ENCODE measurements around the gene TMEM272. TPM values are rescaled to one million over a fixed set of nuclear protein-coding genes. Genes with fewer than 3 reads are reported as not detected.

TMEM272 gene
- total RNA-seq, 1 experiment from 2014 or later: 0.17 TPM

DNA sequence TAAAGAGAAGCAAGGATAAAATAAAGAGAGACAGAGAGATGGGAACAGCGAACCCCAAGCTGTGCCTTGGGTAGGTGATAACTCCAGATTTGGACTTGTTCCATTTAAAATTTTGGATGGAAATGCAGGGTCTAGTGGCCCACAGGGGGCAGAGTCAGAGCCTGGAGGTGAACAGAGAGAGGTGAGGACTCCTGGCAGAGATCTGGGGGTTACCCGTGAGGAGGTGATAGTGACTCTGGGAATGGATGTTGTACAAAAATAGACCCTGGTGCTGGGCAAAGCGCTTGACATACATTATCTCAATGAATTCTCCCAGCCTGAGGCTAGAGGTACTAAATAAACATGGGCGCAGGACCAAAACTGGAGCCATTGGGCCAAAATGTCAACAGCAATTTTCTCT is 26.7 kb downstream of the TMEM272 start:
- RAD21 ChIA-PET (ENCODE audit: low non-redundant PET in 1 of 2, low total read pairs in 2 of 2, uncharacterized antibody in 2 of 2, unreplicated experiment in 2 of 2): no interaction called here
- Histone ChIP-seq H3K79me2 (ENCODE audit: insufficient read depth, low read length) (no peaks in the 10 kb centered on the region), H2AFZ (ENCODE audit: low read depth, low read length, poor library complexity, severe bottlenecking) (no peak overlapping the region), H3K9me3 (ENCODE audit: control insufficient read depth in 1 of 2, insufficient read depth in 1 of 2, low read depth in 1 of 2, low read length in 2 of 2) (no peaks in the 10 kb centered on the region), H3K4me1 (ENCODE audit: control insufficient read depth in 1 of 2, insufficient read depth in 2 of 2, low read length in 2 of 2) (peaks cover 0 to 23% of the 10 kb centered on the region in 2 experiments; a peak in 3 of 4 replicates), H3K4me2 (ENCODE audit: low read length) (no peak overlapping the region), H3K36me3 (ENCODE audit: control insufficient read depth in 1 of 2, insufficient read depth in 2 of 2, low read length in 2 of 2) (no peaks in the 10 kb centered on the region), H4K20me1 (ENCODE audit: insufficient read depth) (no peaks in the 10 kb centered on the region), H3K4me3 (replicated peaks in 1 of 2; ENCODE audit: low read depth in 1 of 2, low read length in 2 of 2) (no peak overlapping the region), H3K27me3 (ENCODE audit: insufficient read depth, low read length) (peaks cover 6% of the 10 kb centered on the region; the same call in 1 of the 2 replicates), H3K9me2 (ENCODE audit: insufficient read depth) (no peaks in the 10 kb centered on the region), H3K27ac (ENCODE audit: low read depth, low read length) (no peak overlapping the region), H3K9ac (ENCODE audit: low read length) (no peak overlapping the region)
- DNase-seq (ENCODE audit: low read depth, low spot score) (no peak), ATAC-seq (no peak)
- no TSS peak for BruUV-seq (replicated peaks)
- POLR2A ChIA-PET: no interaction called here
- CTCF ChIA-PET: no interaction called here
- TF ChIP-seq ZNF274 (IDR thresholded peaks at IDR 0.05; ENCODE audit: low read depth, low read length) (no peak), YY1 (IDR thresholded peaks at IDR 0.05; ENCODE audit: extremely low read depth, insufficient replicate concordance, low read depth, low read length) (no peak)
- intact Hi-C loops (cut with micrococcal nuclease): no loop called here

DNA sequence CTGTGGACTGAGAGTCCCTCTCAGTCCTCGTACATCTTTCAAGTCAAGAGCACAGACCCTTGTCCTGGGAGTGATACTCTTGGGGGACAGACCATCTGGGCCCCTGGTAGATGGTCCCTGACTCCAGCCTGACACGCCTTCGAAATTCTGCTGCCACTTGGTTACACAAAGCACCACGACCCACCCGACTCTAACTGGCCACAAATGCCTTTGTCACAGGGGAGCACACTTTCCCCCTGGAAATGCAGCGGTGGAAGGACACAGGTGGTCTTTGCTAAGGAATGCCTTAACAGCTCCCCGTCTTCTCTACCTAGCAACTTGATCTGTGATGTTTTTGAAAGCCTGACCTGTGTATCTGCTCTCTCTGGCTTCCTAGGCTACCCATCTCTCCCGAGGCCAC is 27.3 kb downstream of the TMEM272 start:
- Histone ChIP-seq H4K20me1 (ENCODE audit: insufficient read depth) (no peaks in the 10 kb centered on the region), H3K4me2 (ENCODE audit: low read length) (no peak overlapping the region), H3K9ac (ENCODE audit: low read length) (no peak overlapping the region), H3K79me2 (ENCODE audit: insufficient read depth, low read length) (no peaks in the 10 kb centered on the region), H3K4me1 (ENCODE audit: control insufficient read depth in 1 of 2, insufficient read depth in 2 of 2, low read length in 2 of 2) (peaks cover 0 to 23% of the 10 kb centered on the region in 2 experiments; a peak in 3 of 4 replicates), H2AFZ (ENCODE audit: low read depth, low read length, poor library complexity, severe bottlenecking) (no peak overlapping the region), H3K4me3 (replicated peaks in 1 of 2; ENCODE audit: low read depth in 1 of 2, low read length in 2 of 2) (no peak overlapping the region), H3K9me2 (ENCODE audit: insufficient read depth) (no peaks in the 10 kb centered on the region), H3K36me3 (ENCODE audit: control insufficient read depth in 1 of 2, insufficient read depth in 2 of 2, low read length in 2 of 2) (no peaks in the 10 kb centered on the region), H3K27me3 (ENCODE audit: insufficient read depth, low read length) (peaks cover 6% of the 10 kb centered on the region; the same call in 1 of the 2 replicates), H3K9me3 (ENCODE audit: control insufficient read depth in 1 of 2, insufficient read depth in 1 of 2, low read depth in 1 of 2, low read length in 2 of 2) (no peaks in the 10 kb centered on the region), H3K27ac (ENCODE audit: low read depth, low read length) (no peak overlapping the region)
- TF ChIP-seq EZH2 (IDR thresholded peaks at IDR 0.05) (no peak), SIN3A (IDR thresholded peaks at IDR 0.05; ENCODE audit: low read depth) (no peak), YY1 (IDR thresholded peaks at IDR 0.05; ENCODE audit: extremely low read depth, insufficient replicate concordance, low read depth, low read length) (no peak), RAD21 (IDR thresholded peaks at IDR 0.05; ENCODE audit: low read depth) (no peak), POLR2AphosphoS5 (IDR thresholded peaks at IDR 0.05; ENCODE audit: low read depth, low read length) (no peak), ELF1 (IDR thresholded peaks at IDR 0.05; ENCODE audit: borderline replicate concordance, low read depth) (no peak), JUND (IDR thresholded peaks at IDR 0.05) (no peak), TCF7L2 (IDR thresholded peaks at IDR 0.05; ENCODE audit: borderline replicate concordance, extremely low read depth, insufficient read depth, insufficient read length) (no peak), ZFX (IDR thresholded peaks at IDR 0.05) (no peak)
- TF ChIP-seq, protein P1, sequence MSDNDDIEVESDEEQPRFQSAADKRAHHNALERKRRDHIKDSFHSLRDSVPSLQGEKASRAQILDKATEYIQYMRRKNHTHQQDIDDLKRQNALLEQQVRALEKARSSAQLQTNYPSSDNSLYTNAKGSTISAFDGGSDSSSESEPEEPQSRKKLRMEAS (IDR thresholded peaks at IDR 0.05): no peak
- TF ChIP-seq, protein P2, sequence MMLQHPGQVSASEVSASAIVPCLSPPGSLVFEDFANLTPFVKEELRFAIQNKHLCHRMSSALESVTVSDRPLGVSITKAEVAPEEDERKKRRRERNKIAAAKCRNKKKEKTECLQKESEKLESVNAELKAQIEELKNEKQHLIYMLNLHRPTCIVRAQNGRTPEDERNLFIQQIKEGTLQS (IDR thresholded peaks at IDR 0.05): no peak
- no TSS peak for BruUV-seq (replicated peaks)
- ChIA-PET POLR2A (no interaction called here), CTCF (no interaction called here), RAD21 (ENCODE audit: low non-redundant PET in 1 of 2, low total read pairs in 2 of 2, uncharacterized antibody in 2 of 2, unreplicated experiment in 2 of 2) (no interaction called here)
- ATAC-seq: no peak
- intact Hi-C loops (cut with micrococcal nuclease): no loop called here
- no peak for DNase-seq (ENCODE audit: low read depth, low spot score)
